Liver (tissue), 9 donors: ENCODE measurements around the gene GRAP2. TPM values are rescaled to one million over a fixed set of nuclear protein-coding genes. Genes with fewer than 3 reads are reported as not detected.
"Not testable (repeated sequence)": the region's sequence is repeated elsewhere in the genome, so short reads cannot be mapped to it uniquely, and the experiment has no call there.

Source experiments
- DNase-seq: peaks from one replicate; pipeline ENCODE4 v3.0.0-alpha.2; 2017; ENCODE audit warnings: low spot score
- H3K27ac ChIP-seq, 2 donors: one replicate each; pipeline ENCODE4 v1.7.0; 2013; ENCODE audit warnings: inconsistent platforms in 2 of 2, low read length in 2 of 2, control low read depth in 1 of 2, low read depth in 1 of 2, mild to moderate bottlenecking in 1 of 2
- H3K27me3 ChIP-seq, 4 donors: one replicate each; pipeline versions ENCODE4 v1.6.1 to v1.7.0; 2013; ENCODE audit warnings: low read length in 3 of 4, inconsistent platforms in 1 of 4, mild to moderate bottlenecking in 1 of 4, moderate library complexity in 1 of 4; ENCODE audit not compliant: control insufficient read depth in 4 of 4, insufficient read depth in 4 of 4
- H3K36me3 ChIP-seq, 4 donors: one replicate each; pipeline versions ENCODE4 v1.6.1 to v1.7.0; 2013; ENCODE audit warnings: low read length in 3 of 4, mild to moderate bottlenecking in 3 of 4, low read depth in 1 of 4, moderate library complexity in 1 of 4; ENCODE audit not compliant: control insufficient read depth in 4 of 4, insufficient read depth in 3 of 4
- H3K4me1 ChIP-seq, 4 donors: one replicate each; pipeline versions ENCODE4 v1.6.1 to v1.7.0; 2013; ENCODE audit warnings: low read length in 3 of 4, mild to moderate bottlenecking in 3 of 4, moderate library complexity in 1 of 4; ENCODE audit not compliant: control insufficient read depth in 4 of 4, insufficient read depth in 4 of 4
- H3K4me3 ChIP-seq, 3 donors: one replicate each; pipeline versions ENCODE4 v1.6.1 to v1.7.0; 2013; ENCODE audit warnings: low read length in 3 of 3, control low read depth in 1 of 3, low read depth in 1 of 3, mild to moderate bottlenecking in 1 of 3
- H3K9ac ChIP-seq, 2 donors: one replicate each; pipeline ENCODE4 v1.7.0; 2013; ENCODE audit warnings: low read length in 2 of 2, mild to moderate bottlenecking in 2 of 2, moderate library complexity in 2 of 2, control low read depth in 1 of 2, low read depth in 1 of 2
- H3K9me3 ChIP-seq, 4 donors: one replicate each; pipeline versions ENCODE4 v1.6.1 to v1.7.0; 2013; ENCODE audit warnings: low read length in 3 of 4; ENCODE audit not compliant: control insufficient read depth in 4 of 4
- ATF3 ChIP-seq: IDR thresholded peaks from 2 replicates; pipeline ENCODE4 v1.6.1; 2016; ENCODE audit warnings: antibody characterized with exemption
- CTCF ChIP-seq: fragments of 150-350 bp; IDR thresholded peaks from 2 replicates; pipeline ENCODE4 v1.5.1; 2017; ENCODE audit warnings: improper control_type of control experiment, low read depth, low read length; ENCODE audit not compliant: missing input control
- EGR1 ChIP-seq, 2 donors: IDR thresholded peaks; 2 replicates each; pipeline ENCODE4 v1.6.1; 2016 to 2018; ENCODE audit warnings: antibody characterized with exemption in 2 of 2, low read depth in 2 of 2
- FOXA1 ChIP-seq: IDR thresholded peaks from 2 replicates; pipeline ENCODE4 v1.6.1; 2016; ENCODE audit warnings: antibody characterized with exemption
- FOXA2 ChIP-seq: IDR thresholded peaks from 2 replicates; pipeline ENCODE4 v1.6.1; 2016; ENCODE audit warnings: antibody characterized with exemption
- GABPA ChIP-seq, 2 donors: IDR thresholded peaks in 1 of 2; conservative IDR thresholded peaks in 1 of 2; 2 replicates each; pipeline ENCODE4 v1.6.1; 2016; ENCODE audit warnings: antibody characterized with exemption in 2 of 2, mild to moderate bottlenecking in 1 of 2, moderate library complexity in 1 of 2
- HNF4A ChIP-seq, 2 donors: conservative IDR thresholded peaks; 2 replicates each; pipeline ENCODE4 v1.6.1; 2016; ENCODE audit warnings: antibody characterized with exemption in 2 of 2, mild to moderate bottlenecking in 2 of 2
- HNF4G ChIP-seq: IDR thresholded peaks from 2 replicates; pipeline ENCODE4 v1.6.1; 2016; ENCODE audit warnings: antibody characterized with exemption
- JUND ChIP-seq, 2 donors: IDR thresholded peaks; 2 replicates each; pipeline ENCODE4 v1.6.1; 2016; ENCODE audit warnings: antibody characterized with exemption in 2 of 2
- NR2F2 ChIP-seq: IDR thresholded peaks from 2 replicates; pipeline ENCODE4 v1.6.1; 2016; ENCODE audit warnings: antibody characterized with exemption
- RAD21 ChIP-seq, 2 donors: IDR thresholded peaks; 2 replicates each; pipeline ENCODE4 v1.6.1; 2016; ENCODE audit warnings: antibody characterized with exemption in 2 of 2, mild to moderate bottlenecking in 2 of 2
- RXRA ChIP-seq, 2 donors: IDR thresholded peaks; 2 replicates each; pipeline ENCODE4 v1.6.1; 2017 to 2018; ENCODE audit warnings: antibody characterized with exemption in 2 of 2, mild to moderate bottlenecking in 1 of 2
- SP1 ChIP-seq: IDR thresholded peaks from 2 replicates; pipeline ENCODE4 v1.6.1; 2018; ENCODE audit warnings: antibody characterized with exemption, mild to moderate bottlenecking
- TAF1 ChIP-seq: conservative IDR thresholded peaks from 2 replicates; pipeline ENCODE4 v1.6.1; 2016; ENCODE audit warnings: antibody characterized with exemption, mild to moderate bottlenecking
- YY1 ChIP-seq: IDR thresholded peaks from 2 replicates; pipeline ENCODE4 v1.6.1; 2016; ENCODE audit warnings: antibody characterized with exemption, mild to moderate bottlenecking
- WGBS: extraction: QIAGEN DNeasy Blood & Tissue Kit; methylation state at CpG from one replicate; pipeline ENCODE4 v1.1.7; 2013; 5-methylcytosine and 5-hydroxymethylcytosine counted together
- polyA plus RNA-seq, 2 donors: library from polyadenylated mRNA; stranded (reverse) in 1 of 2; unstranded in 1 of 2; fragments of 200-250 nt in 1 of 2; fragments of >200 nt in 1 of 2; fragmentation: Nextera tagmentation in 1 of 2; extraction: Ambion mirVana in 1 of 2; gene quantifications; one replicate each; pipeline versions ENCODE4 v1.2.1 to v1.2.3, GENCODE V29; 2013 to 2015
- total RNA-seq, 2 donors: library from RNA; depleted of rRNA; stranded (reverse); fragments of >200 nt; gene quantifications; one replicate each; pipeline ENCODE4 v1.2.3, GENCODE V29; 2014
- TF ChIP-seq, protein P1 (sequence below): IDR thresholded peaks from 2 replicates; pipeline ENCODE4 v1.6.1; 2016; ENCODE audit warnings: antibody characterized with exemption
- TF ChIP-seq, protein P2 (sequence below): IDR thresholded peaks from 2 replicates; pipeline ENCODE4 v1.6.1; 2016; ENCODE audit warnings: antibody characterized with exemption
- donor health status: healthy.
- donor health status: healthy.
- donor health status: healthy.
- donor health status: healthy.
- donor health status: healthy.

Gene GRAP2
- total and polyA plus RNA-seq, 4 donors = 0.22 to 38.2 (median 0.78) TPM

DNA sequence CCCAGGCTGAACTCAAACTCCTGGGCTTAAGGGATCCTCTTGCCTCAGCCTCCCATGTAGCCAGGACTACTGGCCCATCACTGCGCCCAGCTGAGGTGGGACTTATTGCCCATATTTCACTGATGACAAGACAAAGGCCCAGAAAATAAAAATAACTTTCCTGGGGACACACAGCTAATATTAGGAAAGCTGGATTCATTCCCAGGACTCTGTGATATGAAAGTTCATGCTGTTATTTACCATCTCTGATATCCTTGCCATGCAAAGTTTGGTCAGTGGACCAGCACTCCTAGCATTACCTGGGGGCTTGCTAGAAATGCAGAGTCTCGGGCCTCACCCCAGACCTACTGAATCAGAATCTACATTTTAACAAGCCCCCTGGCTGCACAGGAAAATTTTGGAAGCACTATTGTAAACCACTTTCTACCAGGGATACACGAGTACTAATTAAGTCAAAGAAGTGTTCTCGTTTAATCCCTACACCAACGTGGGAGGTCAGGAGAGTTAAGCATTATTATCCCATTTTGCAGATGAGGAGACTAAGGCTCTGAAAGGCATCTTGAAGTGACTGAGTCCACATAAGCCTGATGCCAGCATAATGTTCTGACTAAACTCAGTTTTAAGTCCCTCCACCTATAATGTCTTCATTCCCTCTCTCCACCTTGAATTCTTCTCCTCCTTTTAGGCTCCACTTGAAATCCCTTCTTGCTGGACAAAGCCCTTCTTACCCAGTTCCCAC is 91.4 kb downstream of the GRAP2 start:
- H3K4me3 ChIP-seq = no peak overlapping the region
- TF ChIP-seq HNF4A (conservative IDR thresholded peaks at IDR 0.05) (peak; percentile 17 to 43), HNF4G (no peak), RAD21 (IDR thresholded peaks at IDR 0.05) (no peak), JUND (IDR thresholded peaks at IDR 0.05) (no peak), EGR1 (IDR thresholded peaks at IDR 0.05; ENCODE audit: low read depth in 2 of 2) (no peak), FOXA1 (peak; percentile 13), TAF1 (no peak), RXRA (IDR thresholded peaks at IDR 0.05) (peak in 1 of 2 donors; percentile 42), ATF3 (no peak), NR2F2 (no peak), YY1 (no peak), CTCF (no peak), SP1 (no peak), GABPA (IDR thresholded peaks at IDR 0.05 in 1 of 2, conservative IDR thresholded peaks at IDR 0.05 in 1 of 2) (no peak), FOXA2 (peak; percentile 32)
- TF ChIP-seq, protein P1, sequence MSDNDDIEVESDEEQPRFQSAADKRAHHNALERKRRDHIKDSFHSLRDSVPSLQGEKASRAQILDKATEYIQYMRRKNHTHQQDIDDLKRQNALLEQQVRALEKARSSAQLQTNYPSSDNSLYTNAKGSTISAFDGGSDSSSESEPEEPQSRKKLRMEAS = peak; percentile 5
- TF ChIP-seq, protein P2, sequence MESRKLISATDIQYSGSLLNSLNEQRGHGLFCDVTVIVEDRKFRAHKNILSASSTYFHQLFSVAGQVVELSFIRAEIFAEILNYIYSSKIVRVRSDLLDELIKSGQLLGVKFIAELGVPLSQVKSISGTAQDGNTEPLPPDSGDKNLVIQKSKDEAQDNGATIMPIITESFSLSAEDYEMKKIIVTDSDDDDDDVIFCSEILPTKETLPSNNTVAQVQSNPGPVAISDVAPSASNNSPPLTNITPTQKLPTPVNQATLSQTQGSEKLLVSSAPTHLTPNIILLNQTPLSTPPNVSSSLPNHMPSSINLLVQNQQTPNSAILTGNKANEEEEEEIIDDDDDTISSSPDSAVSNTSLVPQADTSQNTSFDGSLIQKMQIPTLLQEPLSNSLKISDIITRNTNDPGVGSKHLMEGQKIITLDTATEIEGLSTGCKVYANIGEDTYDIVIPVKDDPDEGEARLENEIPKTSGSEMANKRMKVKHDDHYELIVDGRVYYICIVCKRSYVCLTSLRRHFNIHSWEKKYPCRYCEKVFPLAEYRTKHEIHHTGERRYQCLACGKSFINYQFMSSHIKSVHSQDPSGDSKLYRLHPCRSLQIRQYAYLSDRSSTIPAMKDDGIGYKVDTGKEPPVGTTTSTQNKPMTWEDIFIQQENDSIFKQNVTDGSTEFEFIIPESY = no peak
- peak overlapping the region; percentile 68 to 75 for H3K27ac ChIP-seq
- H3K9ac ChIP-seq = peak overlapping the region in 1 of 2 donors; percentile 78
- H3K27me3 ChIP-seq = no peaks in the 10 kb centered on the region
- 53% methylated on average over 5 of the region's 5 CpGs for WGBS
- peaks cover 6 to 53% (median 44%) of the 10 kb centered on the region in 4 donors for H3K4me1 ChIP-seq
- H3K36me3 ChIP-seq = no peaks in the 10 kb centered on the region
- H3K9me3 ChIP-seq = no peaks in the 10 kb centered on the region
- DNase-seq = no peak

DNA sequence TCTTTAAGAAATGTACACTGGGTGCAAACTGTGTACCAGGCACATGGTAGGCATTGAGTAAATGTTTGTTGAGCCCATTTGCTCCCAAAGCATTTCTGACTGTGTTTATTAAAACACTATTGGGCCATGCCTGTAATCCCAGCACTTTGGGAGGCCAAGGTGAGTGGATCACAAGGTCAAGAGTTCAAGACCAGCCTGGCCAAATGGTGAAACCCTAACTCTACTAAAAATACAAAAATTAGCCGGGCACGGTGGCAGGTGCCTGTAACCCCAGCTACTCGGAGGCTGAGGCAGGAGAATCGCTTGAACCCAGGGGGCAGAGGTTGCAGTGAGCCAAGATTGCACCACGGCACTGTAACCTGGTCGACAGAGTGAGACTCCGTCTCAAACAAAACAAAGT is 92.0 kb downstream of the GRAP2 start:
- H3K27me3 ChIP-seq, H3K9me3 ChIP-seq, H3K36me3 ChIP-seq, DNase-seq, H3K9ac ChIP-seq, H3K4me3 ChIP-seq: not testable (repeated sequence)
- Histone ChIP-seq H3K4me1 (peaks cover 6 to 60% (median 51%) of the 10 kb centered on the region in 4 donors), H3K27ac (peak overlapping the region; percentile 68 to 75)
- 38% methylated on average over 7 of the region's 7 CpGs for WGBS
- TF ChIP-seq, protein P1 = peak; percentile 22
- TF ChIP-seq HNF4G = peak; percentile 32
- TF ChIP-seq HNF4A (conservative IDR thresholded peaks at IDR 0.05) = peak; percentile 64 to 84
- peak; percentile 88 for TF ChIP-seq NR2F2
- peak; percentile 75 to 83 for TF ChIP-seq RXRA (IDR thresholded peaks at IDR 0.05)
- TF ChIP-seq YY1 = peak; percentile 22
- peak; percentile 15 for TF ChIP-seq ATF3
- TF ChIP-seq SP1 = peak; percentile 75
